ENCODE measurements around the gene ZNF189.
A peak's percentile ranks its signal among the peaks of the same experiment; 100 is the strongest.

The ZNF189 gene

DNA sequence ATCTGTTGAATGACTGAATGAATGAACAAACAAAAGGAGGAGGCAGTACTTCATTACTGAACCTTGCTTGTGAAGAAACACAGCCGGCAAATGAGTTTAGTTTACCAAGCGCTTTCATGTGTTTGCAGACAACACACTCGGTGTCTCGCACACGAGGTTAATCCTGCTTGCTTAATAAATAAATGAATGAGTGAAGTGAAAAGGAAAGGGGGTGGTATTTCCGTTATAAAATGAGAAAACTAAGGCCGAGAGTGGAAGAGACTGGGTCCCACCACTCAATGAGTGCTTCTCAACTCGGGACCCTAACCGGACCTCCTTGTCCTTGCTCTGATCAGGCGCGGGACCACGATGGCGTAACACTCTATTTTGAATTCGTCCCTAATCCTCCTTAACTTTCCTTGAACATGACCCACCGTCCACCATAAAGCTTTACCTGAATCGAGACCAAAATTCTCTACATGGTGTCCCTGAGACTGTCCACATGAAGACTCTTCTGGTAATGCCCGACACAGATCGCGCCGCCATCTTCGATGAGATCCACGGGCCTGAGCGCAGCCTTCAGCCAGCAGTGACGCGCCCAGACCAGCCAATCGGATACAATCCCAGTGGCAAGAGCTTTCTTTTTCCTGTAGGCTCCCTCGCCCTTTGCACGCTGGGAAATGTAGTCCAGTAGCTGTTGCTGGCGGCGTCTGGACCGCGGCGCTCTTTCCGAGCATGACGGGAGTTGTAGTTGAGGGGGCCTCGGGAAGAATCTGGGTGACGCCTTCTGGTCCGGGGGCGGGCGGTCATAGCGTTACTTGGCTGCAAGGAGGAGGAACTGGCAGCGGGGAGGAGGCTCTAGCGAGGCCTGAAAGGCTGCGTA is at the start of gene ZNF189, which contains the start of gene MRPL50:
Gene ZNF189 (plus strand): TSS at position 784 of the 862 bp plus-strand sequence. CDS start 306 bp downstream, outside the sequence.
Gene MRPL50 (minus strand): TSS at position 551 of the 862 bp plus-strand sequence. CDS start 26 bp downstream, at position 525.
- peak; percentile 97 for DNase-seq

DNA sequence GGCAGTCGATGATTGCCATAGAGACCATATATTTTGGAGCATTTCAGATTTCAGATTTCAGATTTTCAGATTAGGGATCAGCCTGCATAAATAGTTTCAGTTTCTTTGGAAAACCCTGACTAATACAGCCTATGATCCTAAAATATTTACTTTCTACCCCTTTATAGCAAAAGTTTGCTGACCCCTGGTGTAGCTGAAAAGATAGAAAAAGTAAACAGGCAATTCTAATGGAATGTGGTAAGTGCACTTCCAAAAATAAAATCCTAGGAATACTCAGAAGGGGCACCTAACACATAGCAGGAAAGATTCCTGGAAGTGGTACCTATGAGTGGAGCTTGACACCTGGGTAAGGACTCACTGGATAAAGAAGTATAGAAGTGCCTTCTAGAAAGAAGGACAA is 48.4 kb upstream of the ZNF189 start:
- DNase-seq: no peak

DNA sequence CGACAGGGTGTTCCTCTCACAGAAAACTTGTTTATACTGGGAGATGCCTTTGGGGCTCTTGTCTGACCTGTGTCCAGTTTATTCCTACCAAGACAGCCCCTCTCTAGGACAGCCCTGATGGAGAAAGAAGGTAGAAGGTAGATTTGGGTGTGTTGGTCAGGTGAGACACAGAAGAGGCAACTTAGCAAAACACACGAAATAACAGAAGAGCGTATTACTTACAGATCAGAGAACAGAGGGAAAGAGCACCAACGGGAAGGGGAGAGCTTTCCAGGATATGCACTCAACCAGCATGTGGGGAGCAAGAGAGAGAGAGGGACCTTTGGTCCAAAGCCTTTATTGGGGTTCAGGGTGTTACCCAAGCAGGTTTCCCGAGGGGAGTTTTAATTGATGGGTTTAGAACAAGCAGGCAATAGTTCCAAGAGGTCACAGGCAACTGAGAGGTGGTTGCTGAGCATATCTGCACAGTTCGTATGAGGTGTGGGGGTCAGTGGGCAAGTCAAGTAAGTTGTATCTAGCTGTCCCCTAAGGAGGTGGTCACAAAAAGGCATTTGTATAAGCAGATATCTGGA is 45.7 kb upstream of the ZNF189 start:
- DNase-seq: no peak

DNA sequence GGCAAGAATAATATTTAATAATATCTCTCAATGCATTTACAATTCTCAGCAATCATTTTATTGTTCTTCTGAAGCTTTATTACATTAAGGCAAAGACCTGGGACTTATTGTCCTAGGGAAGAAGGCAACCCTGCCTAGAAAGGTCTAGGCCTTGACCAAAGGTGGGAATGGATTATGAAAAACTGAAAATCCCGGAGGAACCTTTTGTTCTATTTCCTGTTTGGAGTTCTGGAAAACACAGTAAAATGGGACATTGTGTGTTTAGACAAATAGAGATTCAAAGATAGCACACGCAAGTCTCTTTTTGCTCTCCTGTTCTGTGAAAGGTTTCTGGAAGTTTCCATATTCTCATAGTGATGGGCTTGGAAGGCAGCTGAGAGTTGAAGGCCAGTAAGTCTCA is 45.0 kb upstream of the ZNF189 start:
- no peak for DNase-seq

DNA sequence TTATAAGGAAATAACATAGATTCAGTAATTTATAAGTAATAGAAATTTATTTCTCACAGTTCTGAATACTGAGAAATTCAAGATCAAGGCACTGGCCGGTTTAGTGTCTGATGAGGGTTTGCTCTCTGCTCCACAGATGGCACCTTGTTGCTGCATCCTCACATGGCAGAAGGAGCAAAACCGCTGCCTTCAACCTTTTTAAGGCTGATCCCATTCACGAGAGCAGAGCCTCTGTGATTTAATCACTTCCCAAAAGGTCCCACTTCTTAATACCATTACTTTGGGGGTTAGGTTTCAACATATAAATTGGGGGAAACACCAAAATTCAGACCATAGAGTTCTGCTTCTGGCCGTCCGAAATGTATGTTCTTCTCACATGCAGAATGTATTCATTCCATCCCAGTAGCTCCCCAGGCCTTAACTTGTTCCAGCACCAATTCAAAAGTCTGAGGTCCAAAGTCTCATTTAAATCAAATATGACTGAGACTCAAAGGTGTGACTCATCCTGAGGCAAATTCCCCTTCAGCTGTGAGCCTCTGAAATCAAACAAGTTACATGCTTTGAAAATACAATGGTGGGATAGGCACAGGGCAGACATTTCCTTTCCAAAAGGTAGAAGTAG is 44.4 kb upstream of the ZNF189 start:
- DNase-seq: no peak

DNA sequence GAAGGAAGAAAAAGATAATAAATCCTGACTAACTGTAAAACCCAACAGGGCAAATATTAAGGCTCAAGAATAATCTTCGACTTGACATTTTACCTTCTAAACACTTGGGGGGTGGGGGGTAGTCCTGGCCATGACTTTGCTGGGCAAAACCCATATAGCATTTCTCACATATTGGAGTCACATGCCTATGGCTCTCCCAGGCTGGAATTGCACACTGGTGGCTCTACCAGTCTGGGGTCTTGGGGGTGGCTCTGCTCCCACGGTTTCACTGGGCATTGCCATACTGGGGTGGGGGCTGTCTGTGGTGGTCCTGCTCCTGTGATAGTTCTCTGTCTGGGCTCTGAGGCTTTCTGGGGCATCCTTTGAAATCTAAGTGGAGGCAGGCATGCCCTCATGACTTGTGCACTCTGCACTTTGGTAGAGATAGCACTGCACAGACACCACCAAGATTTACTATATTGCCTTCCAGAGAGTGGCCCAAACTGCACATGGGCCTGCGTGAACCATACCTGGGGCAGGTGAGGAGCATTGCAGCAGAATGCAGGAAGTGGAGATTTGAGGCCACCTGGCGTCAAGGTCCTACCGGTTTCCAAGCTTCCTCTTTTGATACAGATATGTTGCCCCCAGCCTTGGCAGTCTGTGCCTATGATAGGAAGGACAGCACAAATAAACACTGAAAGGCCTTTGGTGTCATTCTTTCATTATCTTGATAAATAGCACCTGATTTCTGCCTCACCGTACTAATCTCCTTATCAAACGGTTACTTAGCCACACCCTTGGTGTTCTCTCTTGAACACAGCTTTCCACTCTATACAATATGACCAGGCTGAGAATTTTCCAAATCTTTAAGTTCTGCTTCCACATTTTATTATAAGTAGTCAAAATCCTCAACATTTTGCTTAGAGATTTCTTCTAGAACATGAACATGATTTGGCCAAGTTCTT is 43.6 kb upstream of the ZNF189 start:
- DNase-seq: no peak

DNA sequence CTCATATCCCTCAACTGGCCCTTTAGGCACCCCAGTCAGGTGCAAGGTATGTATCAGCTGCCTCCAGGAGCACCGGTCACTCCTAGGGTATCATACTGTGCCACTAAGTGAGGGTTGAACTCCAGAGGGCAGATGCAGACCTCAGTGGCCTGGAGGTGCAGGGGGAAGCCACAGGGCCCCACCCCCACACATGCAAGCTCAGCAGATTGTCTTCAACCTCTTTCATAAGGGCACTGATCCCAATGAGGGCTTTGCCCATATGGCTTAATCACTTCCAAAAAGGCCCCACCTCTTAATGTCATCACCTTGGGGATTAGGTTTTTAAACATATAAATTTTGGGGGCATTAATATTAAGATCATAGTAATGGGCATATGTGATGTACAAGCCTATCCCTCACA is 42.0 kb upstream of the ZNF189 start:
- DNase-seq: no peak

DNA sequence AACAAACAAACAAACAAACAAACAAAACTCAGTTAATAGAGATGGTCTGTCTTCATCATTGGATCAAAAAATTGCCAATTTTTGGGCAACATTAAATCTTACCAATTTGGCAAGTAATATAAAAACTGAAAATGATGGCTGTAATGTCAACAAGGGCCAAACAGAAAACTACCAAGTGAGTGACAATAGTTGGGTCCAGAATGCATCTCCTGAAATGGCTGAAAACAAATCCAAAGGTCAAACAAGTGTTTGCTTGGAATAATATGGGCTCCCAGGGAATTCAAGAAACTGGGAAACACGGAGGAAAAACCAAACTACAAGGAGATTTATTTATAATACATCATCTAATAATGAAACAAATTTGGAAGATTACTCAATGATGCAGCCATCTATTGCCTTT is 39.0 kb upstream of the ZNF189 start:
- no peak for DNase-seq

DNA sequence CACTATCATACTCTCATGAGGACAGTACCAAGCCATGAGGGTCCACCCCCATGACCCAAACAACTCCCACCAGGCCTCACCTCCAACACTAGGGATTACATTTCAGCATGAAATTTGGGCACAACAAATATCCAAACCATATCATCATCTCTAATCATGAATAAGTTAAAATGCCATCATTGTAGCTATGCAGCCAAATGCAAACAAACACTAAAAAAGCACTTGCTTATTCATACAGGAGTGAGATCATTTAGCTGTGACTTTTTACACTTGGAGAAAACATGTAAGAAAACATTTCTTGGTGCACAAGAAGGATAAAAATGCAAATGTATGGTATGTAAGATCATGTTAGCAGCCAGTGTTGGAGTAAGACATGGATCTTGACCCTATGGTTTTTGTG is 38.0 kb upstream of the ZNF189 start:
- no peak for DNase-seq

DNA sequence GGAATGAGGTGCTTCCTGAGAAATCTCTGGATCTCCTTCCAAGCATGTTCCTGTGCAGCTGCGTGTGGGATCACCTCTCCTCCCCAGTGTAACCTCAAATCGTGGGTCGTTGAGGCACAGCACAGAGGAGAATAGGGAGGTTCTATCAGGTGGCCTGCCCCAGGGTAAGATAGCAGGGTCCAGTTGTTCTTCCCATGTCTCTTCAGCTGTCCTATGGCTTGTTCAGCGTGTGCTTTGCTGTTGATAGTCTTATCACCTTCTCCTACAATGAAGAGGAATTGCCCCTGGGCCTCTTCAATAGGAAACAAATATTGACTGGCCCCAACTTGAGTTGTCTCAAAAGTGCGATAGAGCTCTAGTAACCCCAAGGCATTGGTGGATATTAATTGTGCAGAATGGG is 36.2 kb upstream of the ZNF189 start:
- DNase-seq: no peak

DNA sequence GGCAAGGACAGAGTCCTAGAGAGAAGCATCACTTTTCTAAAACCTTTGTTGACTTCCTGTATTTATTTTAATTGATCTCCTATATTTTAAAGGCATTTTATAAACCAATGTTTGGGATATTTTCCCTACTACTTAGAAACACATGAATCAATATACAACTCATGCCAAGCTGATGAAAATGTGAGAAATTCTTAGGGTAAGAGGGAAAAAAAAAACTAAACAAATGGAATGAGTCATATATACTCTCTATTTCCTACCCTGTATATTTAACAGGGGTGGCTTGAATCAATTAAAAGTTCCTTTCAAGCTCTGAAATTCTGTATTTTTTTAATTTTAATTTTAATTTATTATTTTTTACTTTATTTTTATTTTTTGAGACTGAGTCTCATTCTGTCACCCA is 33.5 kb upstream of the ZNF189 start:
- DNase-seq: no peak

DNA sequence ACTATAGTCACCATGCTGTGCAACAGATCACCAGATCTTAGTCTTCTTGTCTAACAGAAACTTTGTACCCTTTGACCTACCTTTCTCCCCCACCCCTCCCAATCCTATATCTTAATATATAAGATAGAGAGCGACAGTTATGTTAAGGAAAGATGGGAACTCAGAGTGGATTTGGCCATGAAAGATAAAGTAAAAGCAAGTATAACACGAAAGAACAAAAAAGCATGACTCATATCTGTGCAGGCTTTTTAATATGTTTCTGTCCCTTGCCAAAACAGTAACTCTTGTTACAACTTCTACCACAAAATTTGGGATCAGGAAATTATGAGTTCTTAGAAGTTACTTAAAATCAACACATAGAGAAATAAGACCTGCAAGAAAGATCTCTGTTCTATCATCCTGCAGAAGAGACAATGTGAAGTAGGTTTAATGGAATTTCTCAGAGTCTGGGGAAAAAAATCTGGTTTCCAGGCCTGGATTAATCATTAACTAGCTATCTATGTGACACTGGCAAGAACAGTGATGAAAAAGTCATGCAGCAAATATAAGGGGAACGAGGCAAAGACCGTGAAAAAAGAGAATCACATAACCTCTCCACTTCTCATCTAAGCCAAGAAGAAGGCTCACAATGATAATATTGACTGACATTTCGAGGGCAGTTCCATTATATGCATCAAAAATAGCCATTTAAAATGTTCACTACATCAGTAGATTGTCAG is 32.5 kb upstream of the ZNF189 start:
- DNase-seq: no peak

DNA sequence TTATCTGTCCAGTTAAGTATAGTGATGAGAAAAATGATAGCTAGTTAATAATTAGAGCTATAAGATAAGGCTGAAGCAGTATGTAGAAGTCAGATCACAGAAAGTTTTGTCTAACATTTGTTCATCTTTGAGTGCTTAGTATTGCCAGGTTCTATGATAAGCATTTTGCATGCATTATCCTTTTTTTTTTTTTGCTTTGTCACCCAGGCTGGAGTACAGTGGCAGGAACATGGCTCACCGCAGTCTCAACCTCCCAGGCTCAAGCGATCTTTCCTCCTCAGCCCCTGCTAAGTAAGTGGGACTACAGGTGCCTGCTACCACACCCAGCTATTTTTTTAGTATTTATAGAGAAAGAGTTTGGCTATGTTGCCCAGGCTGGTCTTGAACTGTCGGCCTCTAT is 31.3 kb upstream of the ZNF189 start:
- no peak for DNase-seq

DNA sequence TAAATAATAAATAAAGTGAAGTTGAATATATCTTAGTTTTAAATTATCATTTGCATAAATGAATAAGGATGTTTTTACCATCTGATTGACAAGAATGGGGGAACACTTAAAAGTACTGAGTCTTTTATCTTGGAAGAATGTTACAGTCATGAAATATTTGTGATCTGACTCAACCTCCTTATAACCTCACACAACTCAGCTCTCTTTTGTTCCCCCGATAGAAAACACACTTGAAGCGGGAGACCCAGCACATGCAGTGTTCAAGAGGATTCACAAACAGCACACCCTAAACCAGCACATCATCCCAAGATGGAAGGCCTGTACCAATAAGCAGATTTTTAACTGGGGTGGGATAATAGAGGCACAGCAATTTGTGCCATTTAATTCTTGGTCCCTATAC is 29.4 kb upstream of the ZNF189 start:
- no peak for DNase-seq

DNA sequence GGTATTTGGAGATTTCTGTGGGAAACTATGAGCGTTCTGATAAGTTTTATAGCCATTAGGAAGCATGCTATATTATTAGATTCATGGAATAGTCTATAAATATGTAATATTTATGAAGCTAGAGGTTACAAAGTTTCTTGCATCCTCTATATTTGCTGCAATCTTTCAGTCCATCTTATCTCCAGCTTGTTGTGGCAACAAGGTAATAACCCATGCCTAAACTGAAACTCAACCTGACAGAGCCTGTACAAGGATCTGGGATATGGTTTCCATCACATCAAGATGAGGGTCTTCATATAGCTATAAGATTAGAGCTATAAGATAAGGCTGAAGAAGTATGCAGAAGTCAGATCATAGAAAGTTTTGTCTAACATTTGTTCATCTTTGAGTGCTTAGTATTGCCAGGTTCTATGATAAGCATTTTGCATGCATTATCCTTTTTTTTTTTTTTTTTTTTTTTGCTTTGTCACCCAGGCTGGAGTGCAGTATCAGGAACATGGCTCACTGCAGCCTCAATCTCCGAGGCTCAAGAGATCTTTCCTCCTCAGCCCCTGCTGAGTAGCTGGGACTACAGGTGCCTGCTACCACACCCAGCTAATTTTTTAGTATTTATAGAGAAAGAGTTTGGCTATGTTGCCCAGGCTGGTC is 28.6 kb upstream of the ZNF189 start:
- no peak for DNase-seq

DNA sequence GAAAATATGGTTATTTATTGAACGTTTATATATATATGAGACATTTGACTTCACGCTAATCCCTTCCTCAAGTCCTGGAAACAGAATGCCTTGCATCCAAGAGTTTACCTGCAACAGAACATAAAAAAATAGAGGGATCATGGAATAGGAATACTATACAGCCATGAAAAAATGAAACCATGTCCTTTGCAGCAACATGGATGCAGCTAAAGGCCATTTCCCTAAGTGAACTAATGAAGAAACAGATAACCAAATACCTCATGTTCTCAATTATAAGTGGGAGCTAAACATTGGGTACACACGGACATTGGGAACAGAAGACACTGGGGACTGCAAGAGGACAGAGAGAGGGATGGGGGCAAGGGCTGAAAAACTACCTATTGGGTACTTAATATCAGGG is 26.8 kb upstream of the ZNF189 start:
- DNase-seq: no peak

DNA sequence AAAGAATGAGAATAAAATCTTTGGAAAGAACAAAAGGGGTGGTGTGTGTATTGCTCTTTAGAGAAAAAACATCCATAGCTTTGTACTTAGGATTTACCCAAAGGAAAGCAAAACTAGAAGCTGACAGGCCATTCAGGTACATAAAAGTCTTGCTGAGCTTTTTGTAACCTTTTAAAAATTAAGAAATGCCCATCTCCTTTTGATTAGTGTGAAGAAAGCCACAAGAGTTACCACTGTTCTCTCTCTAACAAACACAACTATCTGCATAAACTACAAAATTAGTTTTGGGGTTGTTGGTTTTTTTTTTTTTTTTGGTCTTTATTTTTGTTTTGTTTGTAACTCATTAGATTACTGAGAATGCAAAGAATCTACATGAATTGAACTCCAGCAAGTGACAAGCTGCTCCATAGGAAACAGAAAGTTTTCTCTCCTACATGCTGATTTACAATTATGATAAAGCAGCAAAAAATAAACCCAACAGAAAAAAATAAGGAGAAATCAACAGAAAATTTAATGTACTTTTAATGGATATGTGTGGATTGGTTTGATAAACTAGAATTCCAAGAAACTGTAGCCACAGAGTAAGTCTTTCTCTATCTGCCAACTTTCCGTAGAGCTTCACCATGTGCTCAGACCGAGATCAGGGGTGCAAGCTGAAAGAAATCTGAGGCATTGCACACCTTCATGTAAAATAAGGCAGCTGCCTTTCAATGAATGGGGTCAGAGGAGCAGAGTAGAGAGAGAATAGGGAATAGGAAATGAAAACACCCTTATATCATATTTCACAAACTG is 26.1 kb upstream of the ZNF189 start:
- no peak for DNase-seq

DNA sequence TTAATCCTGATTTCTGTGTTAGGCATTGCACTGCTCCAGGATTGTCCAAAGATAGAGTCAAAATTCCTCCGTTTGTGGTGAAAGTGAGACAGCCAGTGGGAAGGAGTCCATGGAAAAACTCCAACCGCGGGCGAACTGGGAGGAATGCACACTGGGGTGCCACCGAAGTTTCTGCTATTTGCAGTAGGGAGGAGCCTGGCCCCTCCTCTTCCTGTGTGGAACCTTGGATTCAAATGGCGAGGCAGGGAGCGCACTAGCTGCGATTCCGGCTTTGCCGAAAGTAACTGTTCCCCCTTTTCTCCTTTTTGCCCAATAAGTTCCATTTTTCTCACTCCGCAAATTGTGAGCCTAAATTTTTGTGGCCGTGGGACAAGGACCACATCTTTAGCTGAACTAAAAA is 23.1 kb upstream of the ZNF189 start:
- DNase-seq: no peak

DNA sequence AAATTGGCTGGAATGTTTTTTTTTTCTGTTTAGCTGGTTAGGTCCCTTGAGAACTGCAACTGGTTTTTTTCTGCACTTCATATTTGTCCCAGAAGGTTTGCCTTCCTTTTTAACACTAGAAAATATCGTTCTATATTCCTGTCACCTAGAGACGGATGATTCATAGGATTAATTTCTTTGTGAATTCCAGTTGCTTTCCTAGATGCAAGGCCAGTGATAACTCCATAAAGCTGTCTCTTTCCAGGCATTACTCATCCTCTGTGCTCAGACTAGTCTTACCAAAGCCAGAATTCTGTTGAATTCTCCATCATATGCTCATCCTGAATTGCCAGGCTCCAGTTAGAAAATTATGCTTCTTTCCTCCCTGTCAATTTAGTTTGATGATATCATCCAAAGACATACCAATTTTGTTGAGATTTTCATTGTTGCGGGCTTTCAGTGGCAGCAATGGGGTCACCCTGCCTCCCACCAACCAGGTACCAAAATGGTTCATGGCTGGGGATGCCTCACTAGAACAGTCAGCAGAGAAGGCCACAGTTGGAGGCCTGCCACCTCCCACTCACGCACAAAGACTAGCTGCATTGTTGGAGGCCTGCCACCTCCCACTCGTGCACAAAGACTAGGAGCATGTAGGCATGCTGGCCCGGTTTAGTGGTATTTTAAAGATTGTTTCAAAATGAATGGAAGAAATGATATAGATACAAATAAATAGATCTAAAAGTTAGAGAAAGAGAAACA is 22.4 kb upstream of the ZNF189 start:
- DNase-seq: no peak

DNA sequence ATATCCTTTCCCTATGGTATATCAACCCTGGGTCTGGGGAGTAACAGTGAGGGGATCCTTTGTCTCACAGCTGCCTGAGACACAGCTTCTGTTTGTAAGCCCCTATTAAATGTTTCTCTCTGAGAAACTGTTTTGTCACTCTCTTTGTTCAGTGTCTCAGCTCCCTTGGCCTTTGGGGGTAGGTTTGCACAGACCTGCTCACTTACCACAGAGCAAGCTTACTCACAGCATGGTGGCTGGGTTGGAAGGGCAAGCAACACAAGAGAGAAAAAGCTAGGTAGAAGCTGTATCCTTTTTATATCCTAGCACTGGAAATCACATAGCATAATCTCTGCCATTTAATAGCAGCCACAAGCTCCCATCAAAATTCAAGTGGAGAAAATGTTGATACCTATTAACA is 18.4 kb upstream of the ZNF189 start:
- DNase-seq: no peak

Data from stimulated activated CD4-positive, alpha-beta T cell treated with anti-CD3 and anti-CD28 coated beads, Interleukin-4, amount 100 ng/mL, for 24 hours (primary cell).